SK-N-SH (cell line): ENCODE data around the gene GPR42. TPM values are rescaled to one million over a fixed set of nuclear protein-coding genes. Genes with fewer than 3 reads are reported as not detected.

ENCODE experiments used
- CTCF ChIA-PET: fragments of 300-600, 350-600 bp; formaldehyde crosslinking; extraction: SDS; loops from one replicate; lab custom pipeline; 2021; lab: Yijun Ruan, JAX
- POLR2A ChIA-PET: fragments of 350-600 bp; sonication (Branson Sonifier 250); formaldehyde crosslinking; extraction: SDS; loops from one replicate; lab custom pipeline; 2020; ENCODE audit warnings: antibody characterized with exemption, inconsistent platforms; lab: Yijun Ruan, JAX
- DNase-seq: peaks from one replicate; pipeline ENCODE4 v3.0.0; 2012
- H2AFZ ChIP-seq: fragments of 200-600 bp; sonication (generic); 2 replicates; pipeline ENCODE4 v1.8.1; 2016; ENCODE audit warnings: antibody characterized with exemption, mild to moderate bottlenecking, low read depth
- H3F3A ChIP-seq: fragments of 200-600 bp; sonication (generic); replicated peaks from 2 replicates; pipeline ENCODE3; 2016; ENCODE audit warnings: antibody characterized with exemption, mild to moderate bottlenecking; ENCODE audit not compliant: insufficient read depth
- H3K27ac ChIP-seq, 2 experiments: fragments of 200-500 bp in 1 of 2; fragments of 200-600 bp in 1 of 2; sonication (Bioruptor generic) in 1 of 2; sonication (generic), shearing (Covaris generic) in 1 of 2; 2 replicates each; pipeline versions ENCODE4 v1.5.1 to v1.6.1; 2014 to 2016; ENCODE audit warnings: low read depth in 2 of 2, inconsistent platforms in 1 of 2, low read length in 1 of 2, mild to moderate bottlenecking in 1 of 2, mixed read lengths in 1 of 2
- H3K27me3 ChIP-seq: fragments of 200-600 bp; sonication (generic), shearing (Covaris generic); 2 replicates; pipeline ENCODE4 v1.6.1; 2016; ENCODE audit warnings: mixed run types; ENCODE audit not compliant: insufficient read depth
- H3K36me3 ChIP-seq, 2 experiments: fragments of 200-500 bp in 1 of 2; fragments of 200-600 bp in 1 of 2; sonication (Bioruptor generic) in 1 of 2; sonication (generic) in 1 of 2; replicated peaks in 1 of 2; 2 replicates each; pipeline versions ENCODE3 to v1.5.1; 2014 to 2016; ENCODE audit warnings: low read length in 1 of 2, mild to moderate bottlenecking in 1 of 2; ENCODE audit not compliant: insufficient read depth in 2 of 2, control insufficient read depth in 1 of 2
- H3K4me1 ChIP-seq, 2 experiments: fragments of 200-500 bp in 1 of 2; fragments of 200-600 bp in 1 of 2; sonication (Bioruptor generic) in 1 of 2; sonication (generic), shearing (Covaris generic) in 1 of 2; 2 replicates each; pipeline versions ENCODE4 v1.5.1 to v1.6.1; 2014 to 2016; ENCODE audit warnings: low read depth in 1 of 2, low read length in 1 of 2, mixed run types in 1 of 2; ENCODE audit not compliant: insufficient read depth in 2 of 2, control insufficient read depth in 1 of 2
- H3K4me2 ChIP-seq: fragments of 200-600 bp; sonication (generic), shearing (Covaris generic); 2 replicates; pipeline ENCODE4 v1.6.1; 2017; ENCODE audit warnings: mixed run types
- H3K4me3 ChIP-seq, 2 experiments: fragments of 200-500 bp in 1 of 2; fragments of 200-600 bp in 1 of 2; sonication (Bioruptor generic) in 1 of 2; sonication (generic), shearing (Covaris generic) in 1 of 2; 2 replicates each; pipeline versions ENCODE4 v1.5.1 to v1.8.1; 2014 to 2016; ENCODE audit warnings: low read depth in 2 of 2, inconsistent platforms in 1 of 2, low read length in 1 of 2, mild to moderate bottlenecking in 1 of 2, mixed read lengths in 1 of 2, moderate library complexity in 1 of 2
- H3K79me2 ChIP-seq: fragments of 200-600 bp; sonication (generic); 2 replicates; pipeline ENCODE4 v1.8.1; 2017; ENCODE audit warnings: mild to moderate bottlenecking; ENCODE audit not compliant: insufficient read depth
- H3K9ac ChIP-seq: fragments of 200-600 bp; sonication (generic); 2 replicates; pipeline ENCODE4 v1.6.1; 2017; ENCODE audit warnings: mixed run types
- H3K9me2 ChIP-seq: fragments of 200-600 bp; sonication (generic); 2 replicates; pipeline ENCODE4 v1.6.1; 2017; ENCODE audit warnings: mixed run types
- H3K9me3 ChIP-seq: fragments of 200-600 bp; sonication (generic); 2 replicates; pipeline ENCODE4 v1.6.1; 2017; ENCODE audit warnings: mixed run types, mild to moderate bottlenecking, moderate library complexity
- H4K20me1 ChIP-seq: fragments of 200-600 bp; sonication (generic); 2 replicates; pipeline ENCODE4 v1.6.1; 2017; ENCODE audit warnings: mild to moderate bottlenecking, mixed run types; ENCODE audit not compliant: insufficient read depth
- CTCF ChIP-seq: fragments of 200-600 bp; sonication (generic); IDR thresholded peaks from 2 replicates; pipeline ENCODE4 v1.6.1; 2017; ENCODE audit warnings: antibody characterized with exemption, mild to moderate bottlenecking, moderate library complexity
- ELF1 ChIP-seq: IDR thresholded peaks from 2 replicates; pipeline ENCODE4 v1.4.0; 2012
- EZH2phosphoT487 ChIP-seq: fragments of 200-600 bp; sonication (generic); IDR thresholded peaks from 2 replicates; pipeline ENCODE4 v1.6.1; 2017; ENCODE audit warnings: low read depth, mixed run types, mild to moderate bottlenecking, antibody characterized with exemption, moderate library complexity, borderline replicate concordance
- FOXM1 ChIP-seq: IDR thresholded peaks from 2 replicates; pipeline ENCODE4 v1.4.0; 2012; ENCODE audit warnings: low read depth, mild to moderate bottlenecking
- GABPA ChIP-seq: IDR thresholded peaks from 2 replicates; pipeline ENCODE4 v1.4.0; 2012; ENCODE audit warnings: low read depth, mild to moderate bottlenecking
- IRF3 ChIP-seq: fragments of 150-350 bp; IDR thresholded peaks from 2 replicates; pipeline ENCODE4 v1.6.1; 2016; ENCODE audit warnings: mild to moderate bottlenecking, low read depth, low read length
- MXI1 ChIP-seq: IDR thresholded peaks from 2 replicates; pipeline ENCODE4 v1.6.1; 2012; ENCODE audit warnings: mild to moderate bottlenecking, low read depth, low read length, improper control_type of control experiment
- NRF1 ChIP-seq: IDR thresholded peaks from 2 replicates; pipeline ENCODE4 v1.6.1; 2012; ENCODE audit warnings: low read depth, mild to moderate bottlenecking, low read length
- PBX3 ChIP-seq: IDR thresholded peaks from 2 replicates; pipeline ENCODE4; 2012
- RAD21 ChIP-seq: IDR thresholded peaks from 2 replicates; pipeline ENCODE4 v1.6.1; 2012; ENCODE audit warnings: mild to moderate bottlenecking, low read length
- RCOR1 ChIP-seq: fragments of 150-350 bp; IDR thresholded peaks from 2 replicates; pipeline ENCODE4 v1.6.1; 2017; ENCODE audit warnings: antibody characterized with exemption, low read length
- RFX5 ChIP-seq: IDR thresholded peaks from 2 replicates; pipeline ENCODE4 v1.6.1; 2012; ENCODE audit warnings: mild to moderate bottlenecking, improper control_type of control experiment, low read length
- SIN3A ChIP-seq: IDR thresholded peaks from 2 replicates; pipeline ENCODE4 v1.6.1; 2012; ENCODE audit warnings: low read depth, mild to moderate bottlenecking, low read length, moderate library complexity, borderline replicate concordance
- USF1 ChIP-seq: IDR thresholded peaks from 2 replicates; pipeline ENCODE4 v1.4.0; 2012; ENCODE audit warnings: low read depth, borderline replicate concordance
- YY1 ChIP-seq: IDR thresholded peaks from 2 replicates; pipeline ENCODE4 v1.4.0; 2012; ENCODE audit warnings: low read depth, mild to moderate bottlenecking
- WGBS: methylation state at CpG from one replicate; pipeline ENCODE4 v1.1.6; 2017; ENCODE audit warnings: low lambda C conversion rate; 5-methylcytosine and 5-hydroxymethylcytosine counted together
- polyA plus RNA-seq, 3 experiments: library from polyadenylated mRNA; depleted of rRNA; stranded (reverse); fragments of >200 nt; gene quantifications; 2 replicates each; pipeline ENCODE4 v1.2.3, GENCODE V29; 2012

Gene GPR42
- polyA plus RNA-seq, 1 of the 3 experiments (the other 2 are of a cell fraction) = not detected

- no peak for TF ChIP-seq EZH2phosphoT487
- no peak for TF ChIP-seq YY1
- TF ChIP-seq MXI1 = no peak
- TF ChIP-seq SIN3A = no peak
- TF ChIP-seq RAD21 = no peak
- no peak for TF ChIP-seq USF1
- TF ChIP-seq RFX5 = no peak
- TF ChIP-seq NRF1 = no peak
- no peak for TF ChIP-seq ELF1
- TF ChIP-seq PBX3 = no peak
- no peak for TF ChIP-seq FOXM1
- Histone ChIP-seq H3K9me2 (no peaks in the 10 kb centered on the region), H3K4me1 (no peaks in the 10 kb centered on the region), H3K9me3 (no peaks in the 10 kb centered on the region), H3K9ac (no peak overlapping the region), H3F3A (no peaks in the 10 kb centered on the region), H3K4me3 (no peak overlapping the region), H3K36me3 (no peaks in the 10 kb centered on the region), H3K79me2 (no peaks in the 10 kb centered on the region), H3K4me2 (no peak overlapping the region), H3K27ac (no peak overlapping the region), H4K20me1 (no peaks in the 10 kb centered on the region), H3K27me3 (peaks cover 51% of the 10 kb centered on the region), H2AFZ (no peak overlapping the region)
- CTCF ChIA-PET = interaction anchor here (1.3 to 2.2 kb wide), 2 partner anchors 10 to 11 kb away, joined by 3 to 8 read pairs; no protein-coding TSS in a partner anchor
- POLR2A ChIA-PET = no interaction called here
- 31% methylated on average over 19 of the region's 19 CpGs for WGBS
- no peak for DNase-seq
Observed at GRCh38 chr19:35363711-35364425, 7.0 kb upstream of the GPR42 start.

- Histone ChIP-seq H2AFZ (no peak overlapping the region), H3K9ac (no peak overlapping the region), H3K4me3 (no peak overlapping the region), H3K4me2 (no peak overlapping the region), H4K20me1 (no peaks in the 10 kb centered on the region), H3K4me1 (no peaks in the 10 kb centered on the region), H3K9me2 (no peaks in the 10 kb centered on the region), H3F3A (no peaks in the 10 kb centered on the region), H3K27ac (no peak overlapping the region), H3K36me3 (no peaks in the 10 kb centered on the region), H3K79me2 (no peaks in the 10 kb centered on the region), H3K27me3 (peaks cover 51% of the 10 kb centered on the region), H3K9me3 (no peaks in the 10 kb centered on the region)
- ChIA-PET CTCF (interaction anchor here (1.3 to 1.7 kb wide), 2 partner anchors 9 to 13 kb away, joined by 3 to 7 read pairs; no protein-coding TSS in a partner anchor), POLR2A (no interaction called here)
- whole genome bisulfite sequencing = 19% methylated on average over 4 of the region's 4 CpGs
- DNase-seq = no peak
- TF ChIP-seq YY1 = no peak
- no peak for TF ChIP-seq CTCF
- no peak for TF ChIP-seq RCOR1
- TF ChIP-seq IRF3 = no peak
- no peak for TF ChIP-seq GABPA
Observed at GRCh38 chr19:35365303-35365702, 5.6 kb upstream of the GPR42 start.
